ENCODE results near the gene KCNJ6. TPM values are rescaled to one million over a fixed set of nuclear protein-coding genes. Genes with fewer than 3 reads are reported as not detected.

KCNJ6 gene
- total RNA-seq, 1 experiment from 2014 or later: not detected

DNA sequence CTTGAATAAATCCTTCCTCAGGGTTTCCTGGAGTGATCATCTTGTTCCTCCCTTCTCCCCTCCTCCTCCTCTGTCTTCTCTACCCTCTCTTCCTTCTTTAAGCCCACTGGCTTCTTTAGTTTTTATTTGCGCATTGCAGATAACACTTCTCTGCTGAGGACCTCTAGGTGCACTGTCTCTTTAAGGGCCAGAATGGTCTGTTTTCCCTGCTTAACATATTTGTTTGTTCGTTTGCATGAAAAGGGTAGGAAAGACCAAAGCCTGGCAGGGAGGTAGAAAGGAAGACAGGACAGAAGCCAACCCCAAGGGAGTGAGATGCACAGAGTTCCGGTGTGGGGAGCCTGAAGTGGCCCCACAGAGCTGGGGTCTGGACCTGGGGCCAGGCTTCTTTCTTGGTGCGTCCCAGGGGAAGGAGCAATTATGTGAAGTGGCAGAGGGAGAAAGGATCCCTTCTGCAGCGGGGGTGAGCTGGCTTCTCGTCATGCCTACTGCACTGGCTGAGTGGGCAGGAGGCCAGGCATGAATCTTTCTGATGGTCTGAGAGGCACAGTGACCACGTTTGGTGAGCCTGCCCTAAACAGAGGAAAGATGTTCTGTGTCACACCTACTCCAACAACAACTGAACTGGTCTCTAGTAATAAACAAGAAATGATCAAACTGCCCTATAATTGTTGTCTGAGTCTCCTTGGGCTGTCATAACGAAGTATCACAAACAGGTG is 232.7 kb downstream of the KCNJ6 start:
- Histone ChIP-seq H2AFZ (ENCODE audit: low read depth, low read length, poor library complexity, severe bottlenecking) (no peak overlapping the region), H3K4me2 (ENCODE audit: low read length) (no peak overlapping the region), H3K36me3 (ENCODE audit: control insufficient read depth in 1 of 2, insufficient read depth in 2 of 2, low read length in 2 of 2) (no peaks in the 10 kb centered on the region), H3K9ac (ENCODE audit: low read length) (no peak overlapping the region), H3K9me3 (ENCODE audit: control insufficient read depth in 1 of 2, insufficient read depth in 1 of 2, low read depth in 1 of 2, low read length in 2 of 2) (no peaks in the 10 kb centered on the region), H3K9me2 (ENCODE audit: insufficient read depth) (no peaks in the 10 kb centered on the region), H3K27me3 (ENCODE audit: insufficient read depth, low read length) (peaks cover 32% of the 10 kb centered on the region), H3K4me1 (ENCODE audit: control insufficient read depth in 1 of 2, insufficient read depth in 2 of 2, low read length in 2 of 2) (no peaks in the 10 kb centered on the region), H3K4me3 (replicated peaks in 1 of 2; ENCODE audit: low read depth in 1 of 2, low read length in 2 of 2) (no peak overlapping the region), H4K20me1 (ENCODE audit: insufficient read depth) (no peaks in the 10 kb centered on the region), H3K27ac (ENCODE audit: low read depth, low read length) (no peak overlapping the region), H3K79me2 (ENCODE audit: insufficient read depth, low read length) (no peaks in the 10 kb centered on the region)
- CTCF ChIA-PET: no interaction called here
- TF ChIP-seq, protein P1, sequence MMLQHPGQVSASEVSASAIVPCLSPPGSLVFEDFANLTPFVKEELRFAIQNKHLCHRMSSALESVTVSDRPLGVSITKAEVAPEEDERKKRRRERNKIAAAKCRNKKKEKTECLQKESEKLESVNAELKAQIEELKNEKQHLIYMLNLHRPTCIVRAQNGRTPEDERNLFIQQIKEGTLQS (IDR thresholded peaks at IDR 0.05): no peak
- TF ChIP-seq FOSL1 (IDR thresholded peaks at IDR 0.05; ENCODE audit: low read depth) (no peak), JUND (IDR thresholded peaks at IDR 0.05) (no peak), EZH2phosphoT487 (IDR thresholded peaks at IDR 0.05; ENCODE audit: borderline replicate concordance) (no peak), EZH2 (IDR thresholded peaks at IDR 0.05) (no peak), POLR2A (IDR thresholded peaks at IDR 0.05; ENCODE audit: borderline replicate concordance, extremely low read depth, insufficient read depth, insufficient read length) (no peak), CEBPB (IDR thresholded peaks at IDR 0.05; ENCODE audit: low read depth) (no peak), TCF7L2 (IDR thresholded peaks at IDR 0.05; ENCODE audit: borderline replicate concordance, extremely low read depth, insufficient read depth, insufficient read length) (no peak), ZNF274 (IDR thresholded peaks at IDR 0.05; ENCODE audit: low read depth, low read length) (no peak), POLR2AphosphoS5 (IDR thresholded peaks at IDR 0.05; ENCODE audit: low read depth, low read length) (no peak), ELF1 (IDR thresholded peaks at IDR 0.05; ENCODE audit: borderline replicate concordance, low read depth) (no peak)
- TF ChIP-seq, protein P2, sequence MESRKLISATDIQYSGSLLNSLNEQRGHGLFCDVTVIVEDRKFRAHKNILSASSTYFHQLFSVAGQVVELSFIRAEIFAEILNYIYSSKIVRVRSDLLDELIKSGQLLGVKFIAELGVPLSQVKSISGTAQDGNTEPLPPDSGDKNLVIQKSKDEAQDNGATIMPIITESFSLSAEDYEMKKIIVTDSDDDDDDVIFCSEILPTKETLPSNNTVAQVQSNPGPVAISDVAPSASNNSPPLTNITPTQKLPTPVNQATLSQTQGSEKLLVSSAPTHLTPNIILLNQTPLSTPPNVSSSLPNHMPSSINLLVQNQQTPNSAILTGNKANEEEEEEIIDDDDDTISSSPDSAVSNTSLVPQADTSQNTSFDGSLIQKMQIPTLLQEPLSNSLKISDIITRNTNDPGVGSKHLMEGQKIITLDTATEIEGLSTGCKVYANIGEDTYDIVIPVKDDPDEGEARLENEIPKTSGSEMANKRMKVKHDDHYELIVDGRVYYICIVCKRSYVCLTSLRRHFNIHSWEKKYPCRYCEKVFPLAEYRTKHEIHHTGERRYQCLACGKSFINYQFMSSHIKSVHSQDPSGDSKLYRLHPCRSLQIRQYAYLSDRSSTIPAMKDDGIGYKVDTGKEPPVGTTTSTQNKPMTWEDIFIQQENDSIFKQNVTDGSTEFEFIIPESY (IDR thresholded peaks at IDR 0.05; ENCODE audit: extremely low read depth, insufficient replicate concordance, low read length): no peak
- intact Hi-C loops (cut with micrococcal nuclease): no loop called here
- POLR2A ChIA-PET: no interaction called here
- no peak for ATAC-seq
- no TSS peak for BruUV-seq (replicated peaks)
- no peak for DNase-seq (ENCODE audit: low read depth, low spot score)
- RAD21 ChIA-PET (ENCODE audit: low non-redundant PET in 1 of 2, low total read pairs in 2 of 2, uncharacterized antibody in 2 of 2, unreplicated experiment in 2 of 2): no interaction called here

Measured in HCT116 (cell line).